NK-92 (cell line): ENCODE measurements around the gene IL5RA.

Source experiments
- DNase-seq: peaks from one replicate; lab custom pipeline; 2025; ENCODE audit not compliant: unreplicated experiment; lab: John Stamatoyannopoulos, UW

The IL5RA gene

DNA sequence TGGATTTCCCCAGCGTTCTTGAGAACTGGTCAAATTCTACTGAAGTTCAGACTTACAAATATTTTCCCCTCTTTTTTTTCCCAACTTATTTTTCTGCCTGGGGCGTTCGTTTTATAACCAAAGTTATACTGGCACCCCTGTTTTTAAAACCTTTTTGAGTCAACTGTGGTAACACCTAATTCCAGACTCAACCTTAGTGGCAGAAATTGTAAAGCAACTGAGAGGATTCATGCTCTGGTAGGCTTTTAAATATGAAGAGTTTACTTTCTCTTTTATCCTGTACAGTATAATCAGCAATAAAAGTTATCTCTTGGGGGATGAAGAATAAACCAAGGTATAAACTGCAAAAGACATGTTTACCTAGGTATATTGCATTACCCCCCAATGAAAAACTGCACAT lies 2.3 kb downstream of the IL5RA start:
- DNase-seq, result no peak

- DNase-seq, result no peak
These were observed 3.0 kb downstream of the IL5RA start for GRCh38 chr3:3107181-3107580.

DNA sequence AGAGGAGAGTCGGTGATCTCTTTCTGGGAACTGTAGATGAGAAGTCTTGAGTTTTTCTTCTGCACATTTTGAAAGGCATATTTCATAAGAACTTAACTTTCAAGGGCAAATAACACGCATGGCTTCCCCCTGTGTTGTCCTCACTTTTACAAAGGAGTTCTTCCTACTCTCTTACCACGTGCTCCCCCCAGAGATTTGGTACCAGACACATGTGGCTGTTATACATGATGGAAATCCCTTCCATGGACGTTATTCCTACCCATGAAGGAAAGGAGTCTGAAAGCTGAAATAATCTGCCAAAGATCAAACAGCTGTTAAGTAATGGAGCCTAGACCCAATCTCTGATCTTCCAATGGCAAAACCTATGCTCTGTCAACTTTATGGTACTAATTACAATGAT lies 4.4 kb downstream of the IL5RA start:
- no peak for DNase-seq

DNA sequence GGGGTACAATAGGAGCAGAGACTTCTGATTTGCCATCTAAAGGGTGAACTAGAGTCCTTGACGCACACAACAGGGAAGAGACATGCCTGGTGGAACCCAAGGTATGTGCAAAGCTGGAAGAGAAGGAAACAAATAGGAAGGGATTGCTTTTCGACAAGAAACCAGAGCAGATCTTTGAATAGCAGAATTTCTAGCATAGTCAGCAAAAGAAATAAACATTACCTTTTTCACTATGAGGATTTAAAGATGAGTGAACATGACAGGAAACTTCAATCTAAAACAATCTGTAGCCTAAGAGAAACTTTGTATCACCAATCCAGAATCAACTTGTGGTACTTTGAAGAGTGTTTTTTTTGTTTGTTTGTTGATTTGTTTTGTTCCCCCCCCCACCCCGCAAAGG lies 4.9 kb downstream of the IL5RA start:
- DNase-seq, result no peak

GRCh38 chr3:3102751-3103150 lies 7.4 kb downstream of the IL5RA start:
- DNase-seq, result no peak

GRCh38 chr3:3101660-3102458 lies 8.3 kb downstream of the IL5RA start:
- DNase-seq, result no peak

- DNase-seq, result no peak
These were observed 12.2 kb downstream of the IL5RA start for GRCh38 chr3:3097958-3098357.

DNA sequence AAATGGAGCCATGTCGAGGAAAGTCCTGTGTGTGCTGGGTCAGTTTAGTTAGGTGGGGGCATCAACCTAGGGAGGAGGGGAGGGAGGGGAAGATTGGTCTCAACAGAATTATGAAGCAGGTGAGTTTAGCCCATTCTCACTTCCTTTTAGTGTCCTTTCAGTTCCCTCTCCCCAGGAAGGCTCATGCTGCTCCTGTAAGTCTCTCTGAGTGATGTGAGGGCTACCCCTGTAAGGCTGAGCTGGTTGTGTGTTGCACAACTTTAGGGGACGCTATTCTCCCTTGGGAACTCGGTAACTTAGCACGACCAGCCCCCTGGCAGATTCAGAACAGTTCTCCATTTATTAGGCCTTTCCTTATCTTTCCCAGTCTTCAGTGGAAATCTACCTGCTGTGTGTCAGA lies 21.2 kb downstream of the IL5RA start:
- no peak for DNase-seq

DNA sequence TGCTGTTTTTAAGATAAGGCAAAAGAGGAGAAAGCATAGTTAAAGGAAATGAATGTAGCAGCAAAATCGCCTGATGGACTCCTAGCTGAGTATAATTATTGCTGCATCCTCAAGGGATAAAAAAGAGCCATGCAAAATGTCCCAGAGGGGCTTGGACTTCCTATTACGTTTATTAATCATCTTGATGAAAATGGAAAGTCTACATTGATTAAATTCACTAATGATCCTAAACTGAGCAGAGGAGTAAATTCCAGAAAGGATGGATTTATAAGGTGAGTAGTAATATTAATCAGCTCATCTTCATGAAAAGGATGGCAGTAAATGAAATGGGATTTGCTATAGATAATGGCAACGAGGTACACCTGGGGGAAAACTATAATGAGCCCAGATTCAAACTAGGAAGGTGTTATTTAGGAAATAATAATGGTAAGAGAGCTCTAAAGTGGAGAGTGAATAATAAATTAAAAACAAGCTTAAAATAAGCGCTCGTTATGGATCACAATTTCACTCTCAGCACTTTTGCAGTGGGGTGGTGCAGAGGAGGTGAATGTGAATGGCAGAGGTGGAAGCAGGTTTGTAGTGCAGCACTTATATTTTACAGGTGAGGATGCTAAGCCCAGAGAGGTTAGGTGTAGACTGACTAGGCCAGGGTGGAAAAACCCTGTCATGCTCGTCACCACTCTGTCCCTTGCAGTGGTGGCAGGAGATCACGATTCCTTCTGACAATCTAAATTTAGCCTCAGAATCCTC lies 22.3 kb downstream of the IL5RA start:
- no peak for DNase-seq

GRCh38 chr3:3087279-3087678 lies 22.9 kb downstream of the IL5RA start:
- DNase-seq, result no peak

DNA sequence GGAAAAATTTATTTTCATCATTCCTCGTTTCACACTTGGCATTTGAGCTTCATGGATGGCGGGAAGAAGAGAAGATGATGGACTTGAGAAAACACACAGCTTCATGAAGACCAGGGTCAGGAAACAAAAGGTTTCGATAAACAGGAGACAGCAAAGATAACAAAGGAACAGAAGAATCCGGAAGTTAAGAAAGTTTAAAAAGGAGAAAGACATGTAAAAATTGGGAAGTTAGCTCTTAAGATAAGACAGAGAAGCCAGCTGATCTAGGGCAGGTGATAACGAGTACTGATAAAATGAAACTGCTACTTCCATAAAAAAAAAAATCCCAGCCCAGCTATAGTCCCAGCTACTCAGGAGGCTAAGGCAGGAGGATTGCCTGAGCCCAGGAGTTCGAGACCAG lies 23.9 kb downstream of the IL5RA start:
- DNase-seq, result no peak

- no peak for DNase-seq
These were observed 24.4 kb downstream of the IL5RA start for GRCh38 chr3:3085782-3086181.

DNA sequence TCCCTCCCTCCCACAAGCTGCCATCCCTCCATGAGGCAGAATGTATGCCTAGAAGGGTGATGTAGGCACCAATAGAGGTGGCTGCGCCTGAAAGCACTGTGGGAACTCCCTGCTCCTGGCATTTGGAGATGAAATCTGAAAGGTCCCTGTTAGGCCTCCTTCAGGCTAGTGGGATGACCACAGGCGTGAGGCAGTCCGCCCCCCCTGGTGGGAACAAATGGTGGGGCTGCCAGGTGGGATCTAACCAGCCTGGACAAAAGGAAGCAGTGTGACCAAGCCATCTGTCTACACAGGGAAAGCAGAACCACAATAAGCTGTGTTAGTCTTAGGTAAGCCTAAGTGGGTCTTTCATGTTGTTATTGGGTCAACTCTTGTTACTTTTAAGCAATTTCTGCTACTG lies 25.3 kb downstream of the IL5RA start:
- DNase-seq, result no peak

DNA sequence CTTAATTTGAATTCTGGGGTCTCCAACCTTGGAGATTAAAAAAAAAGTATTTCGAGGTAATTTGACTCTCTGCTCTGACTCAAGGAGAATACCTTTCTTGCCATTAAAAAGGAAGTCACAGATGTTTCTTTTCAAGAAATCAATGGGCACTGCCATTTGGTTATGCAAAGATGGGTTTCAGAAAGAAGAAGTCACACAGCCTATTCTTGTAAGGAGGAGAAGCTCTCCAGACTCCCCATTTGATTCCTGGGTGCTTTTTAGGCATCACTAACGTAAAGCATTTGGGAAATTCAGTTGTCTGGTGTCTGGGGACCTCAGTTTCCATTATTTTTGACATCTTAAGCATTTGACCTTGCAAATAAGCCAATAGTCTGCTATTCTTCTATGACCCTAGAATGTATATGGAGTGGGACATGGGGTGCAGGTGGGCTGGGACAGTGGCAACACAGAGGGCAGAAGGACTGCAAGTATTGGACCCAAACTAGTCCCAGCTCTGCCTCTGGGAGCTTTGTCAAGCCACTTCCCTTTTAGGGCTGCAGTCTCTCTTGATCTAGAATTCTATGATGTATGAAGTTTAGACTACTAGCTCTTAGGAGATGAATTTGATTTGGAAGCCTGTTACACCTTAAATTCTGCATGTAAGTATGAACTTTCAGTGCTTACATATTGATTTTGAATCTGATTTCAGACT lies 27.8 kb downstream of the IL5RA start:
- DNase-seq, result no peak

GRCh38 chr3:3081381-3082233 lies 28.6 kb downstream of the IL5RA start:
- no peak for DNase-seq

DNA sequence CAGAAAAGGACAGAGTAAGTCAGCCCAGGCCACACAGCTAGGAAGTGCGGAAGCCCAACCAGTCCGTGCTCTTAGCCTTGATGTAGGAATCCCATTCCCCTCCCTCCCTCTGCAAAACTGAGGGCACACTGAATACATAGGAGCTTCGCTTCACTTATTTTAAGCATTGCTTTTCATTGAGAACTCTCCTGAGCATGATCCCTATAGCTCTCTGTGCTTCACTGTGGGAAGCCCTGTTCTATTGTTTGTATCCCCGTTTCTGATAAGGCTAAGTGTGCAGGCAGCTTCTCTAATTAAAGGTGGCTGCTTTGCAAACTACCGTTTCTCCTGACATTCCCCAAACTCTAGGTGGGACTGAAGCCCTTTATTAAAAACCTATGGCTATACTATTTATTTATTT lies 29.9 kb downstream of the IL5RA start:
- no peak for DNase-seq

DNA sequence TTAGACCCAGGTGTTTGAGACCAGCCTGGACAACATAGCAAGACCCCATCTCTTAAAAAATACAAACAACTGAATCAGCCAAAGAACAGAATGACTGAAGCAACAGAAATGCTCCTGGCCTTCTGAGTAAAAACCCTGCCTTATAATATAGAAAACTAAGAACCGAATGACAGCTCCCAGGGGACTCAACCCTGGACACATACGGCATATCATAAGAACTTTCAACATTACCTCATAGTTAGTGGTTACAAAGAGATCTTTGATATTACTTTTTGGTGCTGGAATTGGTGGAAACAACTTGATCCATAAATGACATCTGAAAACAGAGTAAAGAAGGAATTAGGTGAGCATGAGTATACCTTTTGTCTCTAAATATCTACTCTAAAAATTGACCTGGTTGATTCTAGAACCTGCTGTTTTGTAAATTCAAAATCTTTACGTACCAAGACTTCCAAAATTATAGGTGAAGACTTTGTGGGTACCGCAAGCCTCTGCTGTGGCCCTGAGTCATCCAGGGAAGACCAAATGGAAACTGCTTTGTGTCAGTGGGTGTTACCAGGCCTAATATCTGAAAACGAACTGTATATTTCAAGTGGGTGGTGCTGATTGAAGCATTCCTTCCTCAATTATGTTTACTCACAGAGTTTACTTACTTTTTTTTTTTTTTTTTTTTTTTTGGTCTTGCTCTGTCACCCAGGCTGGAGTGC lies 35.5 kb downstream of the IL5RA start:
- no peak for DNase-seq

DNA sequence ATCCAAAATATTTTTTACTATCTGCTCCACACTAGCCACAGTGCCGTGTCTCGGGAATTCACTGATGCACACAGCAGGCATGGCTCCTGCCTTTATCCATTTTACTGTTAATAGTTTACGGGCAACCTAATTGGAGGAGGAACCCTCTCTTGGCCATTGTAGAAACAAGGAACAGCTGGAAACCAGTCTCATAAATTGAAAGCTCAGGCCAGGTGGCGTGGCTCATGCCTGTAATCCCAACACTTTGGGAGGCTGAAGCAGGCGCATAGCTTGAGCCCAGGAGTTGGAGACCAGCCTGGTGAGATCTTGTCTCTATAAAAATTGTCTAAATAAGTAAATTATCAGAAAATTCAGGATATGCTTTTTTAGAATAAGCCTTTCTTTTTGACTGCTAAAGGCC lies 39.0 kb downstream of the IL5RA start:
- DNase-seq, result no peak

DNA sequence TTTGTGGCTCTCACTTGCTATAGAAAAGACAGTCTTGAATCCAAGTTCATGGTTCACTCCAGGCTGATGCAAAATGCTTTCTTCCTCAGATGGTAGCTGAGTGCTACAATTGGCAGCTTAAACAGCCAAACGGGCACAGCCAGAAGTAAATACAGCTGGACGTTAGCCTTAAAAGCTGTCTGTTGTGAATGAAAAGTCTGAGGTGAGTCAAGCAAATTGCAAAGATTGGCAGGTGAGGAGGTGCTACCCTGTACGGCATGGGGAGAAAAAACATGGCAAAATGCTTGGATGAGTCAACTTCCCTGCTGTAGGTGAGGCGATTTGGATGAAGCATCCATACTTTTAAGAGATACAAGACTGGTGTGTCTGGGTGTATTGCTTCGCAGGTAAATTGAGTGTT lies 40.5 kb downstream of the IL5RA start:
- DNase-seq, result no peak

DNA sequence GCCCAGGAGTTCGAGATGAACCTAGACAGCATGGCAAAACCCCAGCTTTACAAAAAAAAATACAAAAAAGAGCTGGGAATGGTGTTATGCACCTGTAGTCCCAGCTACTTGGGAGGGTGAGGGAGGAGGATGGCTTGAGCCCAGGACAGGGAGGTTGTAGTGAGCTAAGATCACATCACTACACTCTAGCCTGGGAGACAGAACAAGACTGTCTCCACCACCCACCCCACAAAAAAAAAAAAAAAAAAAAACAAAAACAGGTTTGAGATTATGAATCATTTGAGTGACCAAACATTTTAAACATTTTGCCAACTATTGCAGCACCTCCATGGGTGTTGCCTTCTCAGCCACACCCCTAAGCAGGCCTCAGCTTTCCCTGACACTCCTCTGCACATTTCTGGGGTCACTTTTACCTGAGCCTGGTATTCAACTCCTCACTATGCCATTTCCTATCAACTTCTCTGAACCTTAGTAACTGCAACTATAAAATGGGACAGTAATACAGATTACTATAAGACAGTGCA lies 41.8 kb downstream of the IL5RA start:
- DNase-seq, result no peak
